ENCODE measurements around the gene SNAP23.

DNA sequence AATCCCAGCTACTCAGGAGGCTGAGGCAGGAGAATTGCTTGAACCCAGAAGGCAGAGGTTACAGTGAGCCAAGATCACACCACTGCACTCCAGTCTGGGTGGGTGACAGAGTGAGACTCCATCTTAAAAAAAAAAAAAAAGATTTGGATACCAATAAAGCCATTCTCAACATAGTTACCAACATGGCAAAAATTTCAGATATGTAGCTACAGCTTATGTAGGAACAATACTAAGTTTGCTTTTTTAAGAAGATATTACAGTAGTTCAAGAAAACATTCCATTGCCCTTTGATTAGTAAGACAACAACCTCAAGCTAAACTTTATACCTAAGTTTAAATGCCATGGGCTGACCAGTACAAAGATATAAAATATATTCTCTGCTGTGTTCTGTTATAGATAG lies 38.9 kb upstream of the SNAP23 start:
- TF ChIP-seq EZH2phosphoT487 (IDR thresholded peaks at IDR 0.05) = no peak
- TF ChIP-seq CTCF (IDR thresholded peaks at IDR 0.05) = no peak
